ENCODE results near the gene DTHD1.

DTHD1 gene

DNA sequence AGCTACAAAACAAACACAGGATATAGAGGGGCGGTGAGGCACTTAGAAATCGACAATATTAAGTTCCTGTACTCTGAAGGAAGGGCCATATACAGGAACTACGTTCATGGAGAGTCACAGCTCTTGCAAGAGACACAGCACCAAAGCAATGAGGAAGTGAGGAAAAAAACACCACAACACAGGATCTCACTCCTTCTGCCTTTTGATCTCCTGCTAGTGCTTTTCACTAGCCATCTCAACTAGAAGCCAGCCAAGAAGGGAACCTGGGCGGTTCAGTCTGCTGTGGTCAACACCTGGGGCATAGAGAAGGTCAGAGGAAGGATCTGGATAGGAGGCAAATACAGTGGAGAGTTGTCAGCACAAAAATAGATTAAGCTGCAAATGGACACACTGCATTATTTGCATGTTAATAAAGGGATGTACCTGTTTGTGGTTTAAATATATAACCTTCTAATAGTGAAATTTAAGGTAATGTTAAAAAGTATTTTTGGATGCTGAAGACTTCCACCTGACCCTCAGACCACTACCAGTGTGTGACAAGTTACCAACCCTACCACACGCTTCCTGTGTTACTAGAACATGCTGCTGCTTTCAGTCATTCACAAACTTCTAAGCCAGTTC is 104.6 kb downstream of the DTHD1 start:
- DNase-seq = peak in 1 of 2 donors; percentile 3
- no peak overlapping the region for H3K9ac ChIP-seq (ENCODE audit: low read length)
- H4K12ac ChIP-seq (ENCODE audit: low read depth, low read length) = no peak overlapping the region
- H2BK5ac ChIP-seq (ENCODE audit: low read depth, low read length, poor library complexity) = no peak overlapping the region
- no peak overlapping the region for H3K18ac ChIP-seq (ENCODE audit: low read length)
- H3K4me3 ChIP-seq (ENCODE audit: low read depth, low read length) = no peak overlapping the region
- H3K23ac ChIP-seq (ENCODE audit: low read length) = no peak overlapping the region
- no peaks in the 10 kb centered on the region for H3K27me3 ChIP-seq (ENCODE audit: insufficient read depth, low read length)
- no peak overlapping the region for H2BK120ac ChIP-seq (ENCODE audit: insufficient read depth, low read length, poor library complexity)
- no peaks in the 10 kb centered on the region for H3K36me3 ChIP-seq (ENCODE audit: control insufficient read depth in 1 of 2, insufficient read depth in 2 of 2, low read length in 2 of 2)
- no peaks in the 10 kb centered on the region for H3K9me3 ChIP-seq (ENCODE audit: insufficient read depth, low read depth, low read length)
- no peak overlapping the region for H3K27ac ChIP-seq (ENCODE audit: low read depth, low read length)
- H2AFZ ChIP-seq (ENCODE audit: insufficient read depth, low read length, poor library complexity) = no peak overlapping the region
- no peak overlapping the region for H3K4ac ChIP-seq (ENCODE audit: low read depth, low read length)
- no peak overlapping the region for H3K4me2 ChIP-seq (ENCODE audit: low read length)
- H4K8ac ChIP-seq (ENCODE audit: low read depth, low read length) = no peak overlapping the region
- H3K79me2 ChIP-seq (ENCODE audit: control insufficient read depth, insufficient read depth, low read length, poor library complexity) = no peaks in the 10 kb centered on the region
- no CpG with 5 or more reads among the region's 5 CpGs for WGBS (ENCODE audit: extremely low coverage, insufficient coverage, insufficient read length)
- no peak overlapping the region for H4K91ac ChIP-seq (ENCODE audit: low read depth, low read length)
- no peak overlapping the region for H2AK5ac ChIP-seq (ENCODE audit: low read length)
- no peak overlapping the region for H2BK12ac ChIP-seq (ENCODE audit: low read length)
- no peak overlapping the region for H3K14ac ChIP-seq (ENCODE audit: low read length)
- no peaks in the 10 kb centered on the region for H3K79me1 ChIP-seq (ENCODE audit: low read length)
- H3K4me1 ChIP-seq (ENCODE audit: control insufficient read depth in 1 of 2, insufficient read depth in 2 of 2, low read length in 2 of 2) = no peaks in the 10 kb centered on the region

DNA sequence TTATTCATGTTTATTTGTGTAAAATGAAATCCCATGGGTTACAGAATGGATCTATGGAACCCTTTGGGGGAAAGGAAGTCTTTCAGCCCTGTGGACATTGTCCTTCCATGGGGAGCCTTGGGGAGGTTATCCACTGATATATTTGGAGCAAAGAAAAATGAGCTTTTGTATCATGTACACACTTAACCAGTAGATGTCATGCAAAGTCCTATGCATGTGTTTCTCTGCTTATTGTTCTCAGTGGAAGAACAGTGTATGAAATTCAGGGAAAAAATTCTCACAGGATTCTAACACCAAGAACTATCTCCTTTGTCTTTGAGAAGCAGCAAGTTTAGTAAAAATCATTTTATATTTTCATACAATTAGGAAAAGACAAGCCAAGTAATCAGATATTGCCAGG is 105.3 kb downstream of the DTHD1 start:
- Histone ChIP-seq H3K4me1 (ENCODE audit: control insufficient read depth in 1 of 2, insufficient read depth in 2 of 2, low read length in 2 of 2) (no peaks in the 10 kb centered on the region), H3K9ac (ENCODE audit: low read length) (no peak overlapping the region), H3K4me2 (ENCODE audit: low read length) (no peak overlapping the region), H2AK5ac (ENCODE audit: low read length) (no peak overlapping the region), H3K36me3 (ENCODE audit: control insufficient read depth in 1 of 2, insufficient read depth in 2 of 2, low read length in 2 of 2) (no peaks in the 10 kb centered on the region), H3K14ac (ENCODE audit: low read length) (no peak overlapping the region), H3K23ac (ENCODE audit: low read length) (no peak overlapping the region), H2BK5ac (ENCODE audit: low read depth, low read length, poor library complexity) (no peak overlapping the region), H4K8ac (ENCODE audit: low read depth, low read length) (no peak overlapping the region), H3K18ac (ENCODE audit: low read length) (no peak overlapping the region), H2BK12ac (ENCODE audit: low read length) (no peak overlapping the region), H3K4me3 (ENCODE audit: low read depth, low read length) (no peak overlapping the region), H4K12ac (ENCODE audit: low read depth, low read length) (no peak overlapping the region), H2BK120ac (ENCODE audit: insufficient read depth, low read length, poor library complexity) (no peak overlapping the region), H4K91ac (ENCODE audit: low read depth, low read length) (no peak overlapping the region), H3K4ac (ENCODE audit: low read depth, low read length) (no peak overlapping the region), H3K27ac (ENCODE audit: low read depth, low read length) (no peak overlapping the region), H3K9me3 (ENCODE audit: insufficient read depth, low read depth, low read length) (no peaks in the 10 kb centered on the region), H3K79me1 (ENCODE audit: low read length) (no peaks in the 10 kb centered on the region), H3K27me3 (ENCODE audit: insufficient read depth, low read length) (no peaks in the 10 kb centered on the region), H2AFZ (ENCODE audit: insufficient read depth, low read length, poor library complexity) (no peak overlapping the region), H3K79me2 (ENCODE audit: control insufficient read depth, insufficient read depth, low read length, poor library complexity) (no peaks in the 10 kb centered on the region)
- no peak for DNase-seq

DNA sequence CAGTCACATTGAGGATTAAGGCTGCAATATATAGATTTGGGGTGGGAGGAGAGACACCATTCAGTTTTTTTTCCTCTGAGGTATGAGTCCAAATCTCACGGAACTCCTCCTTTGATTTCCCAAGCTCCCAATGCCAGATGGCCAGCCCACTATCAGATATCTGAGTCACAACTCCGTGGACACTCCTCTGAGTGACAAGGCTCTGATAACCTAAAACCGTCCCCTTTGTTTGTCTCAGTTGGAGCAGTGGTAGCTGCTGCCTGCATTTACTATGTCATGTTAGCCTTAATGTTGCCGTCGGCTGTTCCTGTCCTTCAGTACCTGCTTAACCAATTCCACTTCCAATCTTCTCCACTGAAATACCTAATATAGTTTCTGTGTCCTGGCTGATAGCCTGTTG is 107.3 kb downstream of the DTHD1 start:
- Histone ChIP-seq H2BK120ac (ENCODE audit: insufficient read depth, low read length, poor library complexity) (no peak overlapping the region), H3K9me3 (ENCODE audit: insufficient read depth, low read depth, low read length) (no peaks in the 10 kb centered on the region), H3K4ac (ENCODE audit: low read depth, low read length) (no peak overlapping the region), H3K27me3 (ENCODE audit: insufficient read depth, low read length) (no peaks in the 10 kb centered on the region), H3K79me2 (ENCODE audit: control insufficient read depth, insufficient read depth, low read length, poor library complexity) (no peaks in the 10 kb centered on the region), H2BK5ac (ENCODE audit: low read depth, low read length, poor library complexity) (no peak overlapping the region), H3K4me3 (ENCODE audit: low read depth, low read length) (no peak overlapping the region), H3K27ac (ENCODE audit: low read depth, low read length) (no peak overlapping the region), H3K14ac (ENCODE audit: low read length) (no peak overlapping the region), H4K91ac (ENCODE audit: low read depth, low read length) (no peak overlapping the region), H2AFZ (ENCODE audit: insufficient read depth, low read length, poor library complexity) (no peak overlapping the region), H4K12ac (ENCODE audit: low read depth, low read length) (no peak overlapping the region), H4K8ac (ENCODE audit: low read depth, low read length) (no peak overlapping the region), H2AK5ac (ENCODE audit: low read length) (no peak overlapping the region), H3K4me2 (ENCODE audit: low read length) (no peak overlapping the region), H3K79me1 (ENCODE audit: low read length) (no peaks in the 10 kb centered on the region), H3K23ac (ENCODE audit: low read length) (no peak overlapping the region), H3K4me1 (ENCODE audit: control insufficient read depth in 1 of 2, insufficient read depth in 2 of 2, low read length in 2 of 2) (no peaks in the 10 kb centered on the region), H3K36me3 (ENCODE audit: control insufficient read depth in 1 of 2, insufficient read depth in 2 of 2, low read length in 2 of 2) (no peaks in the 10 kb centered on the region), H2BK12ac (ENCODE audit: low read length) (no peak overlapping the region), H3K9ac (ENCODE audit: low read length) (no peak overlapping the region), H3K18ac (ENCODE audit: low read length) (no peak overlapping the region)
- no peak for DNase-seq
- no CpG with 5 or more reads among the region's 5 CpGs for WGBS (ENCODE audit: extremely low coverage, insufficient coverage, insufficient read length)

DNA sequence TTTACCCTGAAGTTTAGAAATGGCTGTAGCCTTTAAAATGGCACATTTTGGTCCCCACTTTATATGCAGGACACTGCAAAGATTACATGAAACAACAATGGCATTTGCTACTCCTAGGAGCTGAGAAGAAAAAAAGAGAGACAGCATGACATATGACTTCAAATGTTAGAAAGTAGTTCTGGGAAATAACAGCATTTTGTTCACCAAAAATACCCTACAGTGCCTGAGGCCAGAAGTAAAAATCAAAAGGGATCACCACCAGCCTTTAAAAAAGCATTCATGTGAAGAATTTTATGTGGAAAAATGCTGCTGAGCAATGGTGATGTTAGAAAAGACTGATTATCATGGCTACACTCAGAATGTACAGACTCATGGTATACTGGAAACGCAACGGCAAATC is 110.0 kb downstream of the DTHD1 start:
- Histone ChIP-seq H3K4ac (ENCODE audit: low read depth, low read length) (no peak overlapping the region), H2BK5ac (ENCODE audit: low read depth, low read length, poor library complexity) (no peak overlapping the region), H2AK5ac (ENCODE audit: low read length) (no peak overlapping the region), H3K14ac (ENCODE audit: low read length) (no peak overlapping the region), H2AFZ (ENCODE audit: insufficient read depth, low read length, poor library complexity) (no peak overlapping the region), H4K12ac (ENCODE audit: low read depth, low read length) (no peak overlapping the region), H2BK120ac (ENCODE audit: insufficient read depth, low read length, poor library complexity) (no peak overlapping the region), H3K27me3 (ENCODE audit: insufficient read depth, low read length) (no peaks in the 10 kb centered on the region), H3K27ac (ENCODE audit: low read depth, low read length) (no peak overlapping the region), H3K18ac (ENCODE audit: low read length) (no peak overlapping the region), H3K79me1 (ENCODE audit: low read length) (no peaks in the 10 kb centered on the region), H3K23ac (ENCODE audit: low read length) (no peak overlapping the region), H4K8ac (ENCODE audit: low read depth, low read length) (no peak overlapping the region), H4K91ac (ENCODE audit: low read depth, low read length) (no peak overlapping the region), H3K4me1 (ENCODE audit: control insufficient read depth in 1 of 2, insufficient read depth in 2 of 2, low read length in 2 of 2) (no peaks in the 10 kb centered on the region), H2BK12ac (ENCODE audit: low read length) (no peak overlapping the region), H3K4me2 (ENCODE audit: low read length) (no peak overlapping the region), H3K36me3 (ENCODE audit: control insufficient read depth in 1 of 2, insufficient read depth in 2 of 2, low read length in 2 of 2) (no peaks in the 10 kb centered on the region), H3K79me2 (ENCODE audit: control insufficient read depth, insufficient read depth, low read length, poor library complexity) (no peaks in the 10 kb centered on the region), H3K9me3 (ENCODE audit: insufficient read depth, low read depth, low read length) (no peaks in the 10 kb centered on the region), H3K9ac (ENCODE audit: low read length) (no peak overlapping the region), H3K4me3 (ENCODE audit: low read depth, low read length) (no peak overlapping the region)
- WGBS (ENCODE audit: extremely low coverage, insufficient coverage, insufficient read length) = no CpG with 5 or more reads among the region's 2 CpGs
- no peak for DNase-seq

All from trophoblast cell (in vitro differentiated cells and primary cell).